Mammary epithelial cell (primary cell): Measurements from ENCODE around the gene ZNHIT2.

Source experiments
- EZH2 ChIP-seq: IDR thresholded peaks from 2 replicates; pipeline ENCODE4 v1.6.1; 2012; ENCODE audit warnings: low read length, inconsistent platforms, borderline replicate concordance
- TF ChIP-seq, protein P1 (sequence below), 2 donors: IDR thresholded peaks in 1 of 2; conservative IDR thresholded peaks in 1 of 2; 2 replicates each; pipeline ENCODE4 v1.5.1; 2011 to 2012; ENCODE audit warnings: inconsistent platforms in 2 of 2, low read length in 2 of 2, mild to moderate bottlenecking in 2 of 2, control low read depth in 1 of 2, low read depth in 1 of 2; ENCODE audit not compliant: insufficient read depth in 1 of 2; ENCODE audit errors: extremely low read depth in 1 of 2

DNA sequence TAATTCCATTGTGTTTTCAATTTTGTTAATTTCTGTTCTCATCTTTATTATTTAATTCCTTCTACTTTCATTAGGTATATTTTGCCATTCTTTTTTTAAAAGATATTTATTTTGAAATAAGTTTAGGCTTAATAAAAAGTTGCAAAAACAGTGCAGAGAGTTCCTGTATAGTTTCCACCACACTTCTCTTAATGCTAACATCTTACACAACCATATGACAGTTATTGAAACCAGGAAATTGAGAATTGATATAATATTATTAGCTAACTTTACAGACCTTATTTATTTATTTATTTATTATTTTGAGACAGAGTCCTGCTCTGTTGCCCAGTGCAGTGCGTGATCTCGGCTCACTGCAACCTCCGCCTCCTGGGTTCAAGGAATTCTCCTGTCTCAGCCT lies 38.8 kb upstream of the ZNHIT2 start:
- TF ChIP-seq, protein P1, sequence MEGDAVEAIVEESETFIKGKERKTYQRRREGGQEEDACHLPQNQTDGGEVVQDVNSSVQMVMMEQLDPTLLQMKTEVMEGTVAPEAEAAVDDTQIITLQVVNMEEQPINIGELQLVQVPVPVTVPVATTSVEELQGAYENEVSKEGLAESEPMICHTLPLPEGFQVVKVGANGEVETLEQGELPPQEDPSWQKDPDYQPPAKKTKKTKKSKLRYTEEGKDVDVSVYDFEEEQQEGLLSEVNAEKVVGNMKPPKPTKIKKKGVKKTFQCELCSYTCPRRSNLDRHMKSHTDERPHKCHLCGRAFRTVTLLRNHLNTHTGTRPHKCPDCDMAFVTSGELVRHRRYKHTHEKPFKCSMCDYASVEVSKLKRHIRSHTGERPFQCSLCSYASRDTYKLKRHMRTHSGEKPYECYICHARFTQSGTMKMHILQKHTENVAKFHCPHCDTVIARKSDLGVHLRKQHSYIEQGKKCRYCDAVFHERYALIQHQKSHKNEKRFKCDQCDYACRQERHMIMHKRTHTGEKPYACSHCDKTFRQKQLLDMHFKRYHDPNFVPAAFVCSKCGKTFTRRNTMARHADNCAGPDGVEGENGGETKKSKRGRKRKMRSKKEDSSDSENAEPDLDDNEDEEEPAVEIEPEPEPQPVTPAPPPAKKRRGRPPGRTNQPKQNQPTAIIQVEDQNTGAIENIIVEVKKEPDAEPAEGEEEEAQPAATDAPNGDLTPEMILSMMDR (conservative IDR thresholded peaks at IDR 0.05 in 1 of 2, IDR thresholded peaks at IDR 0.05 in 1 of 2; ENCODE audit: extremely low read depth in 1 of 2, insufficient read depth in 1 of 2, low read depth in 1 of 2, low read length in 2 of 2): no peak
- TF ChIP-seq EZH2: no peak
